ENCODE measurements around the gene MATR3.

- TF ChIP-seq CTCF (IDR thresholded peaks at IDR 0.05; ENCODE audit: insufficient read depth, low read length, poor library complexity, severe bottlenecking) (no peak), EZH2phosphoT487 (conservative IDR thresholded peaks at IDR 0.05; ENCODE audit: low read length) (no peak)
Measured at GRCh38 chr5:139315056-139315615, 21.6 kb downstream of the MATR3 start.
